Astrocyte of the cerebellum (primary cell): ENCODE measurements around the gene TRPC6.

Source experiments
- DNase-seq: peaks from one replicate; pipeline ENCODE4 v3.0.0-alpha.2; 2011; ENCODE audit warnings: low read depth
- H3K4me3 ChIP-seq: 2 replicates; pipeline ENCODE4 v1.5.1; 2011; ENCODE audit warnings: mild to moderate bottlenecking, low read depth, low read length, moderate library complexity
- in situ Hi-C: cut with HindIII; loops from 2 replicates; pipeline ENCODE4 v1.10.0; 2017; ENCODE audit warnings: low sequenced_read_pairs
- TF ChIP-seq, protein P1 (sequence below): IDR thresholded peaks from 2 replicates; pipeline ENCODE4 v1.5.1; 2012; ENCODE audit warnings: low read length, low read depth, moderate library complexity, mild to moderate bottlenecking; ENCODE audit errors: missing control alignments

TRPC6 gene

GRCh38 chr11:101586965-101587364 lies 3.2 kb upstream of the TRPC6 start:
- in situ Hi-C loops: no loop called here
- DNase-seq: no peak
- TF ChIP-seq, protein P1, sequence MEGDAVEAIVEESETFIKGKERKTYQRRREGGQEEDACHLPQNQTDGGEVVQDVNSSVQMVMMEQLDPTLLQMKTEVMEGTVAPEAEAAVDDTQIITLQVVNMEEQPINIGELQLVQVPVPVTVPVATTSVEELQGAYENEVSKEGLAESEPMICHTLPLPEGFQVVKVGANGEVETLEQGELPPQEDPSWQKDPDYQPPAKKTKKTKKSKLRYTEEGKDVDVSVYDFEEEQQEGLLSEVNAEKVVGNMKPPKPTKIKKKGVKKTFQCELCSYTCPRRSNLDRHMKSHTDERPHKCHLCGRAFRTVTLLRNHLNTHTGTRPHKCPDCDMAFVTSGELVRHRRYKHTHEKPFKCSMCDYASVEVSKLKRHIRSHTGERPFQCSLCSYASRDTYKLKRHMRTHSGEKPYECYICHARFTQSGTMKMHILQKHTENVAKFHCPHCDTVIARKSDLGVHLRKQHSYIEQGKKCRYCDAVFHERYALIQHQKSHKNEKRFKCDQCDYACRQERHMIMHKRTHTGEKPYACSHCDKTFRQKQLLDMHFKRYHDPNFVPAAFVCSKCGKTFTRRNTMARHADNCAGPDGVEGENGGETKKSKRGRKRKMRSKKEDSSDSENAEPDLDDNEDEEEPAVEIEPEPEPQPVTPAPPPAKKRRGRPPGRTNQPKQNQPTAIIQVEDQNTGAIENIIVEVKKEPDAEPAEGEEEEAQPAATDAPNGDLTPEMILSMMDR: no peak

DNA sequence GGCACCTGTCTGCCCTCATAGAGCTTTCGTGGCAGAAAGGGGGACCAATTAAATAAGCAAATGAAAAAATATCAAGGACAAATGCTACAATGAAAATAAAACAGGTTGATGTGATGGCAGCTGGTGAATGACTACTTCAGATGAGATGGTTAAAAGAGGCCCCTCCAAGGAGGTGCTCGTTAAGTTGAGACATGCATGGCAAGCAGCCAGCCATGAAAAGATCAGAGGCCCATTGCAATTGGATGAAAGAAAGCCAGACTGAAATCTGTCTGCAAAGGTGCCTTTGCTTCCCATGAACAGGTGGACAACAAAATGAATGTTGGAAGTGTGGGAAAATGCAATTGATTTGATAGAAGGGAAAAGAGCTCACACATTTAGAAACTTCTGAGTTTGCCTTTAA lies 848 bp upstream of the TRPC6 start:
- no peak overlapping the region for H3K4me3 ChIP-seq
- no peak for DNase-seq
- in situ Hi-C loops: no loop called here
- TF ChIP-seq, protein P1: no peak

More at GRCh38 chr11:101586965-101587364, 3.2 kb upstream of the TRPC6 start:
- no peak overlapping the region for H3K4me3 ChIP-seq

GRCh38 chr11:101584129-101584515 lies 315 bp upstream of the TRPC6 start:
- DNase-seq: no peak
- TF ChIP-seq, protein P1: no peak
- in situ Hi-C loops: no loop called here
- H3K4me3 ChIP-seq: peak overlapping the region; percentile 47

GRCh38 chr11:101582989-101583250 lies 887 bp downstream of the TRPC6 start:
- TF ChIP-seq, protein P1: no peak
- in situ Hi-C loops: no loop called here
- H3K4me3 ChIP-seq: peak overlapping the region; percentile 47
- DNase-seq: no peak

- no peak for DNase-seq
- in situ Hi-C loops: no loop called here
- H3K4me3 ChIP-seq: peak overlapping the region; percentile 47
- TF ChIP-seq, protein P1: no peak
Measured at GRCh38 chr11:101582236-101582988, 1.4 kb downstream of the TRPC6 start.

GRCh38 chr11:101577461-101577860 lies 6.3 kb downstream of the TRPC6 start:
- in situ Hi-C loops: no loop called here
- DNase-seq: no peak
- TF ChIP-seq, protein P1: no peak
- H3K4me3 ChIP-seq: no peak overlapping the region
